Measurements from ENCODE around the gene TRAF3.
"Not testable (repeated sequence)": the region's sequence is repeated elsewhere in the genome, so short reads cannot be mapped to it uniquely, and the experiment has no call there.

Gene TRAF3

GRCh38 chr14:102868956-102869547 is 91.8 kb downstream of the TRAF3 start:
- DNase-seq: no peak

- DNase-seq: no peak
These were observed 93.0 kb downstream of the TRAF3 start for GRCh38 chr14:102870246-102870645.

- no peak for DNase-seq
These were observed 94.0 kb downstream of the TRAF3 start for GRCh38 chr14:102870994-102871831.

GRCh38 chr14:102872020-102872419 is 94.8 kb downstream of the TRAF3 start:
- no peak for DNase-seq

DNA sequence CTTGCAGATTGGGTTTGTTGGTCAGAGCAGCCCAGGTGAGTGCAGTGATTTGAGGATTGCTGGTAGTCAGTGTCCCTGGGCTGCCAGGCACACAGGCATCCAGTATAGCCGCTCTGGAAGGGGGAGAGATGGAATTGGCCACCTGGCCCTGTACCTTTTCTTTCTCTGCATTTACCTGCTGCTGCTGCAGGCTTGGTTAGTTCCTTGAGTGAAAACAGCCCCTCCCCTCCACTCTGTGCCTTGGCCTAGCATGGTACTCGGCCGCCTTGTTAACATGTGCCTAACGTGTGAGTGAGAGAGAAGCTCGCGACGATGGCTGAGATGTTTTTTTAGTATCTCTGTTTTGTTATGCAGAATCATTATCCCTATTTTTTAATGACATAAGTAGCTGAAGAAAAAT is 95.9 kb downstream of the TRAF3 start:
- DNase-seq: no peak

DNA sequence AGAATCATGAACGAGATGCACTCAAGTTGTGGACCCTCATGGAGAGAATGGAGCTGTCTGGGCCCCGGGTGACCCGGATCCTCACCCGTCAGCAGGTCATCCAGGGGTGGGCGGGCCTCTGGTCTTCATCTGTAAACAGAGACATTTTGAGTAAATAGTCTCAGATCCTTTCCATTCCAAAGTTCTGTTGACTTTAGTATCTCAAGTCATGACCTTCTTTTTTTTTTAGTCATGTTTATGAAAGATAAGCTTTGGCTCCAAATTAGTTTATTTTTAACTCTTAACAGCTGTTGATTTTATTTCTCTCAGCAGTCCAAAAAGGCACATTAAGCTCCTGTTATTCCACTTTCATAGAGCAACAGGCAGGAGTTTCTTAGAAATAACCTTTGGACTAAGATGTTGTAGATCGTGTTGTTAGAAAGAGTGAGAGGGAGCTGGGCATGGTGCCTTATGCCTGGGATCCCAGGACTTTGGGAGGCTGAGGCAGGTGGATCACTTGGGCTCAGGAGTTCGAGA is 96.4 kb downstream of the TRAF3 start:
- DNase-seq: no peak

- DNase-seq: no peak
These were observed 98.4 kb downstream of the TRAF3 start for GRCh38 chr14:102875652-102876051.

DNA sequence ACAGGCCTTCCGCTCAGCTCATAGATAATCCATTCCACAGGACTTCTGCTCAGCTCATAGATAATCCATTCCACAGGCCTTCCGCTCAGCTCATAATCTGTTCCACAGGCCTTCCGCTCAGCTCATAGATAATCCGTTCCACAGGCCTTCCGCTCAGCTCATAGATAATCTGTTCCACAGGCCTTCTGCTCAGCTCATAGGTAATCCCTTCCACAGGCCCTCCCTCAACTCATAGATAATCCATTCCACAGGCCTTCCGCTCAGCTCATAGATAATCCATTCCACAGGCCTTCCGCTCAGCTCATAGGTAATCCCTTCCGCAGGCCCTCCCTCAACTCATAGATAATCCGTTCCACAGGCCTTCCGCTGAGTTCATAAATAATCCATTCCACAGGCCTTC is 100.3 kb downstream of the TRAF3 start:
- not testable (repeated sequence) for DNase-seq

- DNase-seq: no peak
These were observed 101.1 kb downstream of the TRAF3 start for GRCh38 chr14:102878174-102878969.

DNA sequence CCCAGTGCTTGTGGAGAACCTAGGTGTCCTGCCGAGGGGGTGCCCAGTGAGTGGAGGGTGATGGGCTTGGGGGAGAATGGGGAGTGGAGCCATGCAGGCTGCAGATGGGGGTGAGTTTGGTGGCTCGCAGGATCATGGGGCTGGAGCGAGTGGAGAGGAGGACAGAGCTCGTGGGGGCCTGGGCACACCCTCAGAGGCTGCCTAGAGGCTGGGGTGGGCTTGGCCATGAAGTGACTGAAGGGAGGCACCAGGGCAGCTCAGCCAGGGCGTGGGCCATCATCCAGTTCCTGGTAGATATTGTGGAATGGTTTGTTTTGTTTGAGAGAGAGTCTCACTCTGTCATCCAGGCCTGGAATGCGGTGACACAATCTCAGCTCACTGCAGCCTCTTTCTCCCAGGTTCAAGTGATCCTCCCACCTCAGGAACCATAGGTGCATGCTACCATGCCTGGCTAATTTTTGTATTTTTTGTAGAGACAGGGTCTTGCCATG is 101.8 kb downstream of the TRAF3 start:
- DNase-seq: no peak

- DNase-seq: no peak
These were observed 105.1 kb downstream of the TRAF3 start for GRCh38 chr14:102882226-102882906.

GRCh38 chr14:102883089-102883541 is 105.9 kb downstream of the TRAF3 start:
- DNase-seq: no peak

DNA sequence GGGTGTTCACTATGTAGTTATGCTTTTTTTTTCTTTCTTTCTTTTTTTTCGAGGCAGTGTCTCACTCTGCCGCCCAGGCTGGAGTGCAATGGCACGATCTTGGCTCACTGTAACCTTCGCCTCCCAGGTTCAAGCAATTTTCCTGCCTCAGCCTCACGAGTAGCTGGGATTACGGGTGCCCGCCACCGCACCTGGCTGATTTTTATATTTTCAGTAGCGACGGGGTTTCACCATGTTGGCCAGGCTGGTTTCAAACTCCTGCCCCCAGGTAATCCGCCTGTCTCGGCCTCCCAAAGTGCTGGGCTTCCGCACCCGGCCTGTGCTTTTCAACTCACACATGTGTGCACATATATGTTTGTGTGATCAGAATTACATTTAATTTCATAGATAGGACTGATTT is 106.3 kb downstream of the TRAF3 start:
- no peak for DNase-seq

GRCh38 chr14:102885737-102886447 is 108.6 kb downstream of the TRAF3 start:
- DNase-seq: no peak

- DNase-seq: no peak
These were observed 111.5 kb downstream of the TRAF3 start for GRCh38 chr14:102888748-102889147.

DNA sequence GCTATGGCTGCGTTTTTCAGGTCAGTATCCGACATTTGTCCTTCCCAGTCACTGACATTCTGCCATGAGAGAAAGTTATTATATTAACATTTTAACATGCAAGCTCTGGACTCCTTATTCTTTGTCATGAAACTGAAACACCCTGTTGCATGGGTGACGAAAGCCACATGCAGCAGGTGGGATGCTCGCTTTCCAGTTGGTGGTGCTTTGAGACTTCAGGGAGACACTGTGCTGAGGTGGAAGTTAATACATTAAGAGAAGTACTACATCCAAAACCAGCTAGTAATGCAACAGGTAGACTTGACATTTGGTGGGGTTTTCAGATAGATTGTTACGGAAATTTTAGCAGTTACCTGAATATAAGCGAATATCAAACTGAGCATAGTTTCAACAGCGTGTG is 112.4 kb downstream of the TRAF3 start:
- DNase-seq: no peak

- no peak for DNase-seq
These were observed 113.9 kb downstream of the TRAF3 start for GRCh38 chr14:102891111-102891510.

DNA sequence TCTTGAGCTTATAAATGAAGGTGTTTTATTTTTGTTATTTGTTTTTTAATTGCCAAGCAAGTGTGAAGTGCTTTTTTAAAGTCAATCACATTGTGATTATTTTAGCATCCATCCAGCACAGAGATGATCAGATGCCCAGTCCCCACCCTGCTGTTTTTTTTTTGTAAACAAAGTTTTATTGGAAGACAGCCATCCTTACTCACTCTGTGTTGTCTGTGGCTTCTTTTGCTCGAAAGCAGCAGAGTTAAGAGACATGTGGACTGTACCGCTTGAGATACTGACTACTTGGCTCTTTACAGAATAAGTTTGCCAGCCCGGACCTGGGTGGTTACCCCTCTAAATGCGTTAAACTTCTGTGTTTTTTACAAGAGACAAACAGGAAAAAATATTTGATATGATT is 114.3 kb downstream of the TRAF3 start:
- no peak for DNase-seq

DNA sequence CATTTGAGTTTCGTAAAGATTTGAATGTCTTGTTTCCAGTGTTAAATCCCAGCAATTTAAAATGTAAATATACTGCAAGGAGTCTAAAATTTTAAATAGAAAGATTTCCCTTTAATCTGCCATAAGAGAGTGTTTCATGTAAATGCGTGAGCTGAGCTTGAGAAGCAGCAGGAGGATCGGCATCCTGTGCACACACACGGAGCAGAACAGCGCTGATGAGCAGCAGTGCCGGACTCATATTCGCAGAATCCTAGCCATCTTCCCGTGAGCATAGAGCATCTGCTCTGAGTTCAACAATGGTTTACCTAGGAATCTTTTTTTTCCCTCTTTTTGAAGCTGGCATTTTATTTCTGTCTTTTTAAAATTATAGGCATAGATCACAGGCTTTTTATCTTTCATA is 115.4 kb downstream of the TRAF3 start:
- no peak for DNase-seq

DNA sequence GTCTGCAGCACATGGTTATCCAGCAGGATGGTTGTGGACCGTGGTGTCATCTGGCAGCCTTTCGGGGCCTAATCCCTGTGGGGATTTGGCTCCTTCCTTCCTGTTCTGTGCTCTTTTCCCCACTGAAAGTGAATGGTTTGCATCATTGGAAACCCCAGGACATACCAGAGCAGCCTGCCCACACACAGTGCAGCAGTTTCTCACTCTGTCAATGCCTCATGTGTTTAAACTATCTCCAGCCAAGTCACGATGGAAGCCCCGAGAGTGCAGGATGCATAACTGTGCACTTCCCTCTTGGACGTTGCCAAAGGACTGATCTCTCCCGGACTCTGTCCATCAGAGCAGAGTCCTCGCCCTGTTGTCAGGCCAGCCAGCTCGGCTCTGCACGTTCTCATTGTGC is 116.2 kb downstream of the TRAF3 start:
- DNase-seq: no peak

DNA sequence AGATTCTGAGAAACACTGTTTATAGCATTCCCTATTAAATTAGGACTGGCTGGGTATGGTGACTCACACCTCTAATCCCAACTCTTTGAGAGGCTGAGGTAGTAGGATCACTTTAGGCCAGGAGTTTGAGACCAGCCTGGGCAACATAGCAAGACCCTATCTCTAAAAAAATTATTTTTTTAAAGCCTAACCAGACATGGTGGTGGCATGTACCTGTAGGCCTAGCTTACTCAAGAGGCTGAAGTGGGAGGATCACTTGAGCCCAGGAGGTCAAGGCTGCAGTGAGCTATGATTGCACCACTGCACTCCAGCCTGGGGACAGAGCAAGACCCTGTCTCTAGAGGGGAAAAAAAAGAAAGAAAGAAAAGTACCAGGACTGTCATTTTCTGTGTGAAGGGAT is 119.5 kb downstream of the TRAF3 start:
- DNase-seq: not testable (repeated sequence)
